HepG2 (cell line): ENCODE measurements around the gene RGL1.

Experiments
- FOXP1 ChIP-seq, 2 experiments: fragments of 450-650 bp in 1 of 2; IDR thresholded peaks; 2 replicates each; pipeline ENCODE4 v1.6.1; 2017 to 2018; ENCODE audit warnings: antibody characterized with exemption in 1 of 2
- IRF9 ChIP-seq: sonication (generic); formaldehyde crosslinking; IDR thresholded peaks from 2 replicates; pipeline ENCODE4 v1.8.0; 2022; ENCODE audit warnings: missing genetic modification reagents, mild to moderate bottlenecking, borderline replicate concordance
- POLR2AphosphoS5 ChIP-seq: IDR thresholded peaks from 2 replicates; pipeline ENCODE4 v1.6.1; 2012; ENCODE audit warnings: low read depth, low read length
- RAD51 ChIP-seq: fragments of 450-650 bp; IDR thresholded peaks from 2 replicates; pipeline ENCODE4 v1.6.1; 2016; ENCODE audit warnings: borderline replicate concordance
- RFXANK ChIP-seq: IDR thresholded peaks from 2 replicates; pipeline ENCODE4 v1.6.1; 2016
- SAFB2 ChIP-seq: sonication (generic); formaldehyde crosslinking; IDR thresholded peaks from 2 replicates; pipeline ENCODE4 v1.5.1; 2020; ENCODE audit warnings: missing genetic modification reagents, low read depth, mild to moderate bottlenecking, borderline replicate concordance
- SALL1 ChIP-seq: sonication (generic); formaldehyde crosslinking; IDR thresholded peaks from 2 replicates; pipeline ENCODE4 v1.8.0; 2022; ENCODE audit warnings: mild to moderate bottlenecking, missing genetic modification reagents
- SMC3 ChIP-seq: IDR thresholded peaks from 2 replicates; pipeline ENCODE4 v1.6.1; 2011; ENCODE audit warnings: low read length, improper control_type of control experiment
- SP1 ChIP-seq, 2 experiments: fragments of 450-650 bp in 1 of 2; sonication (generic) in 1 of 2; formaldehyde crosslinking in 1 of 2; IDR thresholded peaks; 2 replicates each; pipeline versions ENCODE4 v1.4.0 to v1.6.1; 2016 to 2020; ENCODE audit warnings: missing genetic modification reagents in 1 of 2
- SYNCRIP ChIP-seq: fragments of 200-400 bp; formaldehyde crosslinking; IDR thresholded peaks from 2 replicates; pipeline ENCODE4 v1.6.1; 2018; ENCODE audit warnings: mild to moderate bottlenecking, low read depth, low read length; ENCODE audit not compliant: insufficient read depth
- ZNF549 ChIP-seq: sonication (generic); formaldehyde crosslinking; IDR thresholded peaks from 2 replicates; pipeline ENCODE4 v1.5.0; 2020; ENCODE audit warnings: missing genetic modification reagents

GRCh38 chr1:183783342-183783741 is 21.6 kb upstream of the RGL1 start:
- TF ChIP-seq POLR2AphosphoS5 (no peak), RFXANK (CRISPR knock-in tag) (no peak), IRF9 (CRISPR knock-in tag) (no peak), SP1 (IDR thresholded peaks at IDR 0.05) (no peak), SP1 (CRISPR knock-in tag; IDR thresholded peaks at IDR 0.05) (no peak), SALL1 (no peak), ZNF549 (CRISPR knock-in tag) (no peak), SYNCRIP (no peak), SMC3 (no peak), FOXP1 (IDR thresholded peaks at IDR 0.05) (no peak), FOXP1 (CRISPR knock-in tag; IDR thresholded peaks at IDR 0.05) (no peak), SAFB2 (CRISPR knock-in tag) (no peak), RAD51 (no peak)
